ENCODE data around the gene KLHL40. TPM values are rescaled to one million over a fixed set of nuclear protein-coding genes. Genes with fewer than 3 reads are reported as not detected.

Gene KLHL40
- total RNA-seq, 1 donor from 2014 or later: not detected

GRCh38 chr3:42702982-42703694 is 17.8 kb downstream of the KLHL40 start:
- peak; percentile 36 for DNase-seq (ENCODE audit: low spot score)

DNA sequence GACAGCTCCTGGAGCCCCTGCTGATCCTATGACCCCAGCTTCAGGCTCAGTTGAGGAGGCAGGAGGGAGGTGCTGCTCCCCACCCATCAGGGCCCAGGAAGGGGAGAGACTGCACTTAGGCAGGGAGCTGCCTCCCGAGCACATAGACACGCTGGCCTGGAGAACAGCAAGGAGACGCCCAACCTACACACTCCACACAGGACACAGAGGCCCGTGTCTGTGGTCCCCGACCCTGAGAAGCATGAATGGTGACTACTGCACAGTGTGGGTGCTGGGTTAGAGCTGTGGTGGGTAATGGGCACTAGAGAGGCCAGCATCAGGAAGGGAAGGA is 18.3 kb downstream of the KLHL40 start:
- DNase-seq (ENCODE audit: low spot score): peak; percentile 23

- peak; percentile 38 for DNase-seq (ENCODE audit: low spot score)
Measured at GRCh38 chr3:42704136-42704841, 19.0 kb downstream of the KLHL40 start.

DNA sequence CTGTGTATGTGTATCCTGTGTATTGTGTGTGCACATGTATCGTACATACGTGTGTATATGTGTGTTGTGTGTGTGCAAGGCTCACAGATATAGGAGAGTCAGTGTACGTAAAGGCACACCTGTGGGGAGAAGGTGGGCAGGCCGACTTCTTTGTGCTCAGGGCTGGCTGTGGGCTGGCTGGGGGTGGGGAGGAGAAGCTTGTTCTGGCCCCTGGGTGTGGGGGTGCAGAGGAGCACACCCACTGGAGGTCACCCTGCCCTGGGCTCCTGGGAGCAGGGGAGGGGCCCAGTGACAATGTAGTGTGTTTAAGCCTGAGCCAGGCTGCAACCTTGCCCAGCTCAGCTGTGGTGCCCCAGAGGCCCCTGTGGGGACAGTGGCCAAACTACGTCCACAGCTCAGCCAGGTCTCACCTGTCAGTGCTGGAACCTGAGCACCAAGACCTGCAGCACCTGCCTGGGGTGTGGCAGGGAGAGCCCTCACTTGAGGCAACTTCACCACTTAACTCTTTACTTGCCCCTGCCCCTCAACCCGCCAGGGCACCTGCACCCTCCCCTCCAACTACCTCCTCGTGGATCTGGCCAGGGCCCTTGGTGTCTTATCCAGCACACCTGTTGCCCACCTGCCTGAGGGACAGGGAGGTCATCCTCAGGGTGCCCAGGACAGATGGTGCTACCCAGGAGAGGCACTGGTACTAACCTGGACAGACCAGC is 19.9 kb downstream of the KLHL40 start:
- peak; percentile 32 for DNase-seq (ENCODE audit: low spot score)

- peak; percentile 38 for DNase-seq (ENCODE audit: low spot score)
Measured at GRCh38 chr3:42705962-42706585, 20.7 kb downstream of the KLHL40 start.

- DNase-seq (ENCODE audit: low spot score): peak; percentile 23
Measured at GRCh38 chr3:42706721-42707619, 21.6 kb downstream of the KLHL40 start.

GRCh38 chr3:42707620-42708355 is 22.5 kb downstream of the KLHL40 start:
- peak; percentile 31 for DNase-seq (ENCODE audit: low spot score)

DNA sequence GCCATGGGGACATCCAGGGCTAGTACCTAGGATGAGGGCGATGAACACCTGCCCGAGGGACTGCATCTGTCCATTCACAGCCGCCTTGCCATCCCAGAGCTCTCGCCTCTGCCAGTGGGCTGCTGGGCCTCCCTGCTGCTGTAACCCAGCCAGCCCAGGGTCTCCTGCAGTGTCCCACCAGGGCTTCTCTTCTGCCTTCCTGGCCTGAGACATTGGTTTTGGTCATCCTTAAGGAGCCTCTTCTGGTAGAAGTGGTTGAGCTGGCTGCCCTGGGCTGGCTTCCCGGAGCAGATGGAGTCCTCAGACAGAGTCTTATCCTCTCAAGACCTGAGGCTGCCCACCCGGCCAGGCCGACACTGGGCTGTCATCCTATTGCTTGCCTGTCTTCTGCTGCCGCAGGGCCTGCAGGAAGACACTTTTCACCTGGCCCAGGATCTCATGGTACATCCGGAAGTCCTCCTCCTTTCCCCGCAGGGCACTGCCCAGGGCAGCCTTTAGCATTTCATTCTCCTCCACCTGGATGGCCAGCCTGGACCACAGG is 23.3 kb downstream of the KLHL40 start:
- peak; percentile 39 for DNase-seq (ENCODE audit: low spot score)

DNA sequence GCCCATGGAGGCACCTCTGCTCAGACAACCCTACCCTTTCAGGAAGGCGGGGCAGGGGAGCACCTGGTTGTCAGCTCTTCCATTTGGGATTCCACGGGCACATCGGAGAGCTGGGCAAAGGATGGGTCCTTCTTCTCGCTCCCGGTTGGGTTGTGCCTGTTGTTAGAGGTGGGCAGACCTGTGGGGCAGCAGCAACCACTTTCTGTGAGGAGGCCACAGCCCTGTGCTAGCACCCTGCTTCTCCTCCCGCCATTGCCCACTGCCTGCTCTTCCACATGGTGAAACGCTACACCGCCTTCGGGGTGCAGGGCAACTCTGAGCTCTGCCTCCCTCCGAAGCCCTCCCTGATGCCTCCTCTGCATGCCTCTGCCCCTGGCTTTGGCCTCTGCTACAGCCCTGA is 24.3 kb downstream of the KLHL40 start:
- peak; percentile 15 for DNase-seq (ENCODE audit: low spot score)

DNA sequence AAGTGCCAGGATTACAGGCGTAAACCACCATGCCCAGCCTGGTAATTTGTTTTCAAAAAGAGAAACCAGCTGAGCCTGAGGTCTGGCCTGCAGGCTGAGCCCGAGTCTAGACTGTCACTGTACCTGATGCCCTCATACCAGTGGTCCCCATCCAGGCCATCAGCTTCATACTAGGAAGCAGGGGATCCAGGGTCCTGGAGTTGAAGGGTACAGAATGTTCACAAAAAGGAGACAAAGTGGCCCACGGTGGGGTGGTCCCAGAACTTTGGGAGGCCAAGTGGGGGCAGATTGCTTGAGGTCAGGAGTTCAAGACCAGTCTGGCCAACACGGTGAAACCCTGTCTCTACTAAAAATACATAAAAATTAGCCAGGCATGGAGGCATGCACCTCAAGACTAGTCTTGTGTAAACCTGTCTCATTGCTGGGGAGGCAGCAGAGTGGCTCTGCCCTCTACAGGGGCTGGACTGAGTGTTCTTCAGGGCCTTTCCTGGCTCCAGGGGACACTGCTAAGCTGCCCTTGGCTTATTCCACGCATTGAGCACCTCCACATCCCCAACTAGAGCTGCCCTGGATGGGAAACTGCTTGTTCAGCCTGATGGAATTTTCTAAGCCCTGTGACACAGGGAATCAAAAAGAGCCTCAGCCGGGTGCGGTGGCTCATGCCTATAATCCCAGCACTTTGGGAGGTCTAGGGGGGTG is 25.1 kb downstream of the KLHL40 start:
- peak; percentile 24 for DNase-seq (ENCODE audit: low spot score)

DNA sequence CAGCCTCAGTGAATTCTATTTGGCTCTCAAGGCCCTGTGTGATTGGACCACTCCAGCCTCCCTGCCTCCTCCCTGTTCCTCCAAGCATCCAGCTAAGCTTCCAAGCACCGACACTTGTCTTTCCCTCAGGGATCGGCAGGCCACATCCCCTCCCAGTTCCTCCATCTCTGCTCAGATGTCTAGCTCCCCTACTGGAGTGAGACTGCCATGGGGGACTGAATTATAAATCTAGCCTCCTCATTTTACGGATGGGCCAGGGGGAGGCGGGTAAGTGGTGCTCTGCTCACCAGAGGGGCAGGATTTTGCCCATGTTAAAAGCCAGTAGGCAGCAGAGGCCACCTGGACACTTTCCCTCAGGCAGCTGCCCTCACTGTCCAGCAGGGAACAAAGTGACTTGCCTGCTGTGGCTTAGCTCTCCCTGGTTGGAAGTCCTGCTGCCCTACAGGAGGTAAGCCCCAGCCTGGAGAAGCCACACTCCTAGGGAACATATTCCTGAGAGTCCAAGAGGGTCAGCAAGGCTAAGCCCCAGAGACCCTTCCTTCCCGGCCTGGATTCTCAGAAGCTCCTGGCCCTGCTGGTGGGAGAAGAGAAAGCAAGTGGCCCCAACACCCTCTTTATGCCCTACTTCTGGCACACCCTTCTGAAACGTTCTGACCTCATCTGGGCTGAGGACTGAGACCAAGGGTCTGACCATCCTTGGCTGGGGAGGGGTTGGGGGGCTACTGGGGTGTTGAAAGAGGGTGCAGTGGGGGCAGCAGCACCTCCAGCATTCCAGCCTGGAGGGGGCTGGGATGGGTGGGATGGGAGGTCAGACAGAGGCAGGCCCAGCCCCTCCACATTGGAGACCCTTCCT is 26.4 kb downstream of the KLHL40 start:
- DNase-seq (ENCODE audit: low spot score): no peak

GRCh38 chr3:42712344-42712648 is 27.0 kb downstream of the KLHL40 start:
- peak; percentile 26 for DNase-seq (ENCODE audit: low spot score)

- DNase-seq (ENCODE audit: low spot score): no peak
Measured at GRCh38 chr3:42712688-42713372, 27.5 kb downstream of the KLHL40 start.

GRCh38 chr3:42713747-42714146 is 28.4 kb downstream of the KLHL40 start:
- DNase-seq (ENCODE audit: low spot score): no peak

- no peak for DNase-seq (ENCODE audit: low spot score)
Measured at GRCh38 chr3:42714171-42714852, 29.0 kb downstream of the KLHL40 start.

- no peak for DNase-seq (ENCODE audit: low spot score)
Measured at GRCh38 chr3:42717306-42717705, 32.0 kb downstream of the KLHL40 start.

DNA sequence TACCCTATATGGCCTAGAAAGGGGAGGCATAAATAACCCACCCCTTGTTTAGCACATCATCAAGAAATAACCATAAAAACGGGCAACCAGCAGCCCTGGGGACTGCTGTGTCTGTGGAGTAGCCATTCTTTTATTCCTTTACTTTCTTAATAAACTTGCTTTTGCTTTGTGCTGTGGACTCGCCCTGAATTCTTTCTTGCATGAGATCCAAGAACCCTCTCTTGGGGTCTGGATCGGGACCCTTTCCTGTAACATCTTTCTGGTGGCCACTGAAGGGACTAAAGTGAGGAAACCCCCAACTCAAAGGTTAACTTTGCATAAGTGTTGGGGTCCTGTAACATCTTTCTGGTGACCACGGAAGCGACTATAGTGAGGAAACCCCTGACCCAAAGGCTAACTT is 33.0 kb downstream of the KLHL40 start:
- no peak for DNase-seq (ENCODE audit: low spot score)

DNA sequence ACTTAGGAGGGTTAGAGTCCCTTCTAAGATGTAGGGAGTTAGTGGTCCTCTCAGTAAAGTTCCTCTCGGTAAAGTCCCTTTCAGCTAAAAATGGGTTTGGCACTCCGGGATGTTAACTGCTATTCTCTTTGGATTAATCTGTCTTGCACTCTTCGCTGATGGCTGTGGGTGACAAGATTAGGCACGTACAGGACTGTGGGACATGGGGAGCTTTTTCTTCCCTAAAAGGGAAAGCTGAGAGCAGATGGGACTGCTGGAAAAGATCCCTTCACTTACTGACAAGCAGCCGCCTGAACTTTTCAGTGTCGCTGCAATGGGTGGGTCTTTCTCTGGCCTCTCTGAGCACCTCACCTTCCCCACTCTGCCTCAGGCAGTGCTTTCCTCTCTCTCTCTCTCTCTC is 33.7 kb downstream of the KLHL40 start:
- no peak for DNase-seq (ENCODE audit: low spot score)

All from ureter (tissue), 1 donor.